Fibroblast of skin of right quadriceps (primary cell): ENCODE results near the gene SRPRB.

Experiments used
- DNase-seq: peaks from one replicate; pipeline ENCODE4 v3.0.0-alpha.2; 2013

The SRPRB gene

GRCh38 chr3:133805702-133806475 lies at the start of gene SRPRB:
Gene SRPRB (plus strand): TSS chr3:133805815. CDS start chr3:133805849, 34 bp downstream.
- peak; percentile 90 for DNase-seq

GRCh38 chr3:133756716-133757694 lies 48.6 kb upstream of the SRPRB start:
- DNase-seq = no peak

- no peak for DNase-seq
These were observed 47.7 kb upstream of the SRPRB start for GRCh38 chr3:133757701-133758567.

GRCh38 chr3:133758568-133758928 lies 47.1 kb upstream of the SRPRB start:
- DNase-seq = no peak

- DNase-seq = no peak
These were observed 46.5 kb upstream of the SRPRB start for GRCh38 chr3:133758964-133759739.

GRCh38 chr3:133759740-133760305 lies 45.8 kb upstream of the SRPRB start:
- no peak for DNase-seq

- DNase-seq = no peak
These were observed 44.7 kb upstream of the SRPRB start for GRCh38 chr3:133760916-133761315.

- no peak for DNase-seq
These were observed 43.8 kb upstream of the SRPRB start for GRCh38 chr3:133761605-133762484.

- DNase-seq = no peak
These were observed 43.1 kb upstream of the SRPRB start for GRCh38 chr3:133762539-133762938.

GRCh38 chr3:133763797-133764683 lies 41.6 kb upstream of the SRPRB start:
- DNase-seq = no peak

- no peak for DNase-seq
These were observed 40.4 kb upstream of the SRPRB start for GRCh38 chr3:133765256-133765655.

- DNase-seq = no peak
These were observed 38.0 kb upstream of the SRPRB start for GRCh38 chr3:133767607-133768006.

GRCh38 chr3:133769536-133769935 lies 36.1 kb upstream of the SRPRB start:
- DNase-seq = no peak

GRCh38 chr3:133773732-133774131 lies 31.9 kb upstream of the SRPRB start:
- DNase-seq = no peak

GRCh38 chr3:133775309-133775708 lies 30.3 kb upstream of the SRPRB start:
- no peak for DNase-seq

GRCh38 chr3:133775835-133776234 lies 29.8 kb upstream of the SRPRB start:
- DNase-seq = no peak

GRCh38 chr3:133776794-133777438 lies 28.7 kb upstream of the SRPRB start:
- no peak for DNase-seq

GRCh38 chr3:133777807-133778568 lies 27.6 kb upstream of the SRPRB start:
- DNase-seq = no peak
